Urinary bladder (tissue), 4 donors: ENCODE data around the gene TUBGCP6. TPM values are rescaled to one million over a fixed set of nuclear protein-coding genes. Genes with fewer than 3 reads are reported as not detected.

Experiments
- DNase-seq: peaks from one replicate; pipeline ENCODE4 v3.0.0-alpha.2; 2015; ENCODE audit errors: extremely low spot score
- H3K27ac ChIP-seq: one replicate; pipeline ENCODE4 v1.5.1; 2013; ENCODE audit warnings: low read depth, mild to moderate bottlenecking, moderate library complexity
- H3K36me3 ChIP-seq: one replicate; pipeline ENCODE4 v1.6.1; 2013; ENCODE audit warnings: mild to moderate bottlenecking, moderate library complexity; ENCODE audit not compliant: insufficient read depth
- H3K4me1 ChIP-seq: one replicate; pipeline ENCODE4 v1.6.1; 2013; ENCODE audit warnings: mild to moderate bottlenecking, moderate library complexity; ENCODE audit not compliant: insufficient read depth
- H3K4me3 ChIP-seq: one replicate; pipeline ENCODE4 v1.5.1; 2013; ENCODE audit warnings: low read depth, low read length
- WGBS: extraction: QIAGEN DNeasy Blood & Tissue Kit; methylation state at CpG from one replicate; pipeline ENCODE4 v1.1.7; 2013; 5-methylcytosine and 5-hydroxymethylcytosine counted together
- polyA plus RNA-seq: library from polyadenylated mRNA; stranded (reverse); fragments of 200-250 nt; gene quantifications from one replicate; pipeline ENCODE4 v1.2.3, GENCODE V29; 2013
- total RNA-seq: library from RNA; depleted of rRNA; stranded (reverse); fragments of >200 nt; gene quantifications from one replicate; pipeline ENCODE4 v1.2.3, GENCODE V29; 2014
- donor health status: healthy with polysubstance abuse.
- donor health status: healthy.

Gene TUBGCP6, protein sequence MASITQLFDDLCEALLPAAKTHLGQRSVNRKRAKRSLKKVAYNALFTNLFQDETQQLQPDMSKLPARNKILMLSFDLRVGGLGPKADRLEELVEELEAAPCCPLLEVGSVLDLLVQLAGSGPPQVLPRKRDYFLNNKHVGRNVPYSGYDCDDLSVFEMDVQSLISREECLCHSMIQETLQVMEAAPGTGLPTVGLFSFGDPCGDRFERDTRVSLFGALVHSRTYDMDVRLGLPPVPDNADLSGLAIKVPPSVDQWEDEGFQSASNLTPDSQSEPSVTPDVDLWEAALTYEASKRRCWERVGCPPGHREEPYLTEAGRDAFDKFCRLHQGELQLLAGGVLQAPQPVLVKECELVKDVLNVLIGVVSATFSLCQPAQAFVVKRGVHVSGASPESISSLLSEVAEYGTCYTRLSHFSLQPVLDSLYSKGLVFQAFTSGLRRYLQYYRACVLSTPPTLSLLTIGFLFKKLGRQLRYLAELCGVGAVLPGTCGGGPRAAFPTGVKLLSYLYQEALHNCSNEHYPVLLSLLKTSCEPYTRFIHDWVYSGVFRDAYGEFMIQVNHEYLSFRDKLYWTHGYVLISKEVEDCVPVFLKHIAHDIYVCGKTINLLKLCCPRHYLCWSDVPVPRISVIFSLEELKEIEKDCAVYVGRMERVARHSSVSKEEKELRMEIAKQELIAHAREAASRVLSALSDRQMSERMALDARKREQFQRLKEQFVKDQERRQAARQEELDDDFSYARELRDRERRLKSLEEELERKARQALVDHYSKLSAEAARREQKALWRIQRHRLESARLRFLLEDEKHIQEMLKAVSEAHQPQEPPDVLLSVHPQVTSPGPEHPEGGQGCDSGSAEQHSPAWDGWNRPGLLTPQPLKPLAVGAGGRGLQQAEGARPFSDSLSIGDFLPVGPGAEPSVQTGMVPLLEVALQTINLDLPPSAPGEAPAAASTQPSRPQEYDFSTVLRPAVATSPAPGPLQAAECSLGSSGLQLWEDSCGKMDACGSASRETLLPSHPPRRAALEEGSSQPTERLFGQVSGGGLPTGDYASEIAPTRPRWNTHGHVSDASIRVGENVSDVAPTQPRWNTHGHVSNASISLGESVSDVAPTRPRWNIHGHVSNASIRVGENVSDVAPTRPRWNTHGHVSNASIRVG (N-terminal part only)
- total RNA-seq (23.1 TPM), polyA plus RNA-seq (31.5 TPM)

DNA sequence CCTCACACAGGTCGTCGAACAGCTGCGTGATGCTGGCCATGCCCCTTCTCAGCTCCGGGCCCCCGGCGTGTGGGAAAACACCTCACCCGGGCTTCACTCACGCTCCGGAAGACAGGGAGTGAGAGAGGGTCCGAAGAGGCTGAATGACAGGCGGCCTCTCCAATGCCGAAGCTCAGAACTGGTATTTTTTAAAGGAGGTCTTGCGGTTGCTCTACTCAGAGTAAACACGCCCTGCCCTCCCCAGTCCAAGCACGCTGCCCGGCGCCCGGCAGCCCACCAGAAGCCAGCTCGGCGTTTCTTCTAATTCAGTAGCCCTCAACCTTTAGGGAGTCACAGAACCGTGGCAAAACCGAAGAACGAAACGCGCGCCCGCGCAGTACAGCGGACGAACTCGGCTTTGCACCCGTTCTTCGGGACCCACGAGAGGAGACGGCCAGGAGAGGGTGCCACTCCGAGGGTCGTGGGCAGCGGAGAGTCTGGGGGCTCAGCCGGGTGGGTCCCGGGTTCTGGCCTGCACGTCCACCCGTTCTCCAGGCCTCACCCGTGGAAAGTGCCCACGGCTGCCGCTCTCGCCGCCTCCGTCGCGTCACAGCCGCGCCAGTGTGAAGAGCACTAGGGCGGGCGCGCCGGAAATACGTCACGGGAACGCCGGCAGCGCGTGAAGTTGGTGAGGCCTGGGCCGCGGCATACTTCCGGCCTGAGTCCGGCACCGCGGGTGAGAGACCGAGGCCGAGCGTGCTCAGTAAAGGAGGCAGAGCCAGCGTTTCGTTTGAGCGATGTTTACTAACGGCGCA lies at the start of gene TUBGCP6:
Gene TUBGCP6, minus strand, starts transcription at position 604 of the 794 bp plus-strand sequence. Its CDS starts 564 bp downstream, at position 40.
- DNase-seq: peak; percentile 71
- peaks cover 4% of the 10 kb centered on the region for H3K4me1 ChIP-seq
- WGBS: under 1% methylated on average over 76 of the region's 76 CpGs
- no peaks in the 10 kb centered on the region for H3K36me3 ChIP-seq
- H3K4me3 ChIP-seq: peak within 1 kb of the TSS; percentile 82
- peak within 1 kb of the TSS; percentile 95 for H3K27ac ChIP-seq

DNA sequence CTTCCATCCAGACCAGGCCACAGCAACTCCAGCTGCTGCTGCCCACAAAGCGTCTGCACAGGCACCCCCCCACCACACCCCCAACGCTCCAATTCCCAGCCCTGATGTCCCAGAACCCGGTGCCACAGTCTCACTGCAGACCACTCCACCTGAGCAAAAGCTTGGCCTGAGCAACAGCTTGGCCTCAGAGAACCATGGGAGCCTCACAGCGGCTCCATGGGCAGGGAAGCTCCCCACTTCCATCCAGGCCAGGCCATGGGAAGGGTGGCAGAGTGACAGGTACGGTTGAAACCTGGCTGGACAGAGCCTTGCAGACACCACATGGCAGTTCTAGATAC lies 49.5 kb upstream of the TUBGCP6 start:
- Histone ChIP-seq H3K36me3 (peaks cover 3% of the 10 kb centered on the region), H3K4me3 (no peak overlapping the region), H3K4me1 (no peaks in the 10 kb centered on the region), H3K27ac (peak overlapping the region; percentile 76)
- no peak for DNase-seq
- WGBS: 46% methylated on average over 5 of the region's 5 CpGs

DNA sequence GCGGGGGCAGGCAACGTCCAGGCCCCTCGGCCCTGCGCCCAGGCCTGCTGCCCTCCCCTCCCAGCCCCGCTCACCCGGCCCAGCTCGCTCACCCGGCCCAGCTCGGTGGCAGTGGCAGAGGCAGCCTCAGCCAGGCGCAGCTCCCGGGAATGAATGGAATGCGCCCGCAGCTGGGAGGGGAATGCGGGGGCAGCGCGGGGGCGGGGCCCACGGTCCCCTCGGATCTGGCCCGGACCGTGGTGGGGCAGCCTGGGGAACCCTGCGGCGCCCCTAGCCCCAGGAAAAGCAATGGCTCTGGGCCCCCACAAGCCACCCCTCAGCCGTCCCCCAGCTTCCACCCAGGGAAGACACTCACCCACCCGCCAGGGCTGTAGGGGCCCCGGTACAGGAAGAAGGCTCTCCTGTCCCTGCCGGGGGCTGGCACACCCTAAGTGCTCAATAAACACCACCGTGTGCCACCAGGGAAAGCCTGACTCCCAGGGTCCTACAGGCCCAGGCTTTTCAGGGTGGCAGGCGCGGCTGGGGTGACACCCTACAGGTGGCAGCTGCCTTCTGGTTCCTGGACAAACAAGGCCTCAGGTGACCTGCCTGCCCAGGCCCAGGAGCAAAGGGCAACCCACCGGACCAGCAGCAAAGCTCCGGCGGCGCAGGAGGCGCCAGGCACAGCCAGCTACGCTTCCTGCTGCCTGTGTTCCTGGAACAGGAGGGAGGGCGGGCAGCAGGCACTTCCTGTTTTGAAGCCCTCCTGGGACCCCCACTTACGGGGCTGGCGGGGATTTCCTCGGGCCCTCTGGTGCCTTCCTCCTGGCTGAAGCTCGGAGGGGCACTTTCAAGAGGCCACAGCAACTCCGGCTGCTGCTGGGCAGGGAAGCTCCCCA lies 48.9 kb upstream of the TUBGCP6 start:
- DNase-seq: no peak
- no peaks in the 10 kb centered on the region for H3K4me1 ChIP-seq
- peak overlapping the region; percentile 5 for H3K4me3 ChIP-seq
- WGBS: 17% methylated on average over 42 of the region's 42 CpGs
- peaks cover 3% of the 10 kb centered on the region for H3K36me3 ChIP-seq
- H3K27ac ChIP-seq: peak overlapping the region; percentile 76

DNA sequence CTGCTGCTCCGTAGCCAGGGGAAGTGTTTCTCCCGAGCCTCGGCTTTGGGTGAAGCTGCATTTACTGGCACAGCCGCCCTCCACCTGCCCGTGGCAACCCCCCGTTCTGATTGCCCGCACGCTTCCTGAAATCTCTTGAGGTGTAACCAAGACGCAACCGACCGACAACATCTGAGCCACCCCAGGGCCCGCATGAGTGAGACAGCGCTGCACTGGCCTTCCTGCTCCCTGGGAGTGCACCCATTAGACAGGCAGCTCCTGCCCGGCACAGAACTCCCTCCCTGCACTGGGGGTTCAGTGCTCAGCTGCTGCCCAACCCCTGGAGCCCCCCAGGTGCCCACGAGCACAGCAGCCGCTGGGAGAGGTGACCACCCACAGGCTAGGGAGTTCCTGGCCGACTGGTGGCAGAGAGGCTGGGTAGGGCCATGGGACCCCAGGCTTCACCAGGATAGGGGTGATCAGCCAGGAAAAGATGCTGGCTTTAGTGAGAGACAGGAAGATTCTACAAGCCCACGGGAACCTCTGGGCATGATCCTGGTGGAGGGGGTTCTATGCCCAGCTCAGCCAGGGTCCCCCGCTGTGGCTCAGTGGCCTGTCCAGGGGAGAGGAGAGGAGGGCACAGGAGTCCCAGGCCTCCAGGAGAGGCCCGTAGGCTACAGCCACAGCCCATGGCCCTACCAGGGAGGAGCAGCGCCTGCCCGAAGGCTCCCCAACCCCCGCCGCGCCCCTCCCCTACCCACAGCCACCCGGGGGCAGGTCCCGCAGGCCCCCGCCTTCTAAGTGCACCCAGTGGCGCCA lies 48.0 kb upstream of the TUBGCP6 start:
- Histone ChIP-seq H3K27ac (peak overlapping the region; percentile 29), H3K4me3 (peak overlapping the region; percentile 5), H3K36me3 (peaks cover 3% of the 10 kb centered on the region), H3K4me1 (no peaks in the 10 kb centered on the region)
- DNase-seq: no peak
- 45% methylated on average over 29 of the region's 29 CpGs for WGBS

DNA sequence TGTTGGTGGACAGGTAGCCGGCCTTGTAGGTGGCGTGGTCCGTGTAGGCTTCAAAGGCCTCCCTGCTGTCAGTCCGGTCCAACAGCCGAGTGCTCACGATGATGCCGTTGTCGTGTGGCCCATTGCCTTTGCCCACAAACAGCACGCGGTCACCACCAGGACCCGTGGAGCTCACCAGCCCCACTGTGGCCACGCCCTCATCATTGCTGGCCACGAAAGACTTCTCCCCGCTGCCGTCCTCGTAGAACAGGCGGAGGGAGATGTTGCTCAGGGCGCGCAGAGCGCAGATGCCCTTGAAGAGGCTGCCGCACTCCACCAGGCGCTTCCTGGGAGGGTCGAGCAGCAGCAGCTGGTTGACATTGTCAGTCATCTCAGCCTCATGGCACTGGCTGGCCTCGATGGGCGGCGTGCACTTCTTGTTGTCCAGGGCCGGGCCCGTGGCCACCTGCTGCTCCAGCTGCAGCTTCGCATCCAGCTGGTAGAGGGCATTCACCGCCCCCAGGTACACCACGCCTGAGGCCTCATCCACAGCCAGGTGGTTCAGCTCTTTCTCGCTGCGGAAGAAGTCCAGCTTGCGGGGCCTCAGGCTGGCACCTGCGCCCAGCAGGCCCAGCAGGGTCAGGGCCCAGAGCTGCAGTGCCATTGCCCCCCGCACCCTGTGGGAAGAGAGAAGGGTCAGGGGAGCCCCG lies 45.3 kb upstream of the TUBGCP6 start:
- no peak for DNase-seq
- WGBS: 89% methylated on average over 37 of the region's 37 CpGs
- Histone ChIP-seq H3K4me3 (no peak overlapping the region), H3K36me3 (peaks cover 6% of the 10 kb centered on the region), H3K4me1 (no peaks in the 10 kb centered on the region), H3K27ac (no peak overlapping the region)

DNA sequence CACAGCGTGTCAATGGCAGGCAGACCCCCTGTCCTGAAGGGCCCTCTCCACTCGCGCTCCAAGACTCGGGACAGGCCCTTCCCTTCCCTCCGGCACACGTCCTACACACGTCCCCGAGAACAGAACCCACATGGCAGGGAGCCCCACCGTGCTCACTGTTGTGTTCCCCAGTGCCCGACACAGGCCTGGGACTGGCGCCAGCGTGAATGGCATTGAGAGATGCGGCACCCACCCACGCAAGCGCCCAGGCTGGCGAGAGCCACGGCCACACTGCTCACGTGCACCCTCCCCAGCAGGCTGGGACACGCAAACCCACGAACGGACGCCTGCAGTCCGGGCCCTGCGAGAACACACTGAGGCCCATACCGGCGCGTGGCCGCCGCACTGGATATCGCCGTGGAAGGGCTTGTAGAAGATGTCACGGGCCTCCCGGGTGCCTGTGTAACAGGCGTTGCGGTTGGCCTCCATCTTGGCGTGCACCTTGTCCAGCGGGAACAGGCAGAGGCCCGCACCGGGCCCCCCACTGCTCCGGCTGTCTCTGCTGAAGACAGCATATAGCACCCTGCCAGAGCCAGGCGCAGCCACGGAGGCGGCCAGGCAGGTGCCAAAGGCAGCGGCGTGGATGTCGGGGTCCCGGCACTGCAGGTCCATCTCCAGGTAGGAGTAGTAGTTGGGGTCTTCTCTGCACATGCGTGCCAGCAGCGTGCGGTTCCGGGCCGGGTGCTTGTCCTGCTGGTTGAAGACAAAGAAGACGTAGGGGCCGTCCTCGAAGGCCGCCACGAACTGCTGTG lies 44.5 kb upstream of the TUBGCP6 start:
- no peak for DNase-seq
- WGBS: 95% methylated on average over 57 of the region's 57 CpGs
- Histone ChIP-seq H3K4me1 (no peaks in the 10 kb centered on the region), H3K4me3 (no peak overlapping the region), H3K27ac (no peak overlapping the region), H3K36me3 (peaks cover 6% of the 10 kb centered on the region)

DNA sequence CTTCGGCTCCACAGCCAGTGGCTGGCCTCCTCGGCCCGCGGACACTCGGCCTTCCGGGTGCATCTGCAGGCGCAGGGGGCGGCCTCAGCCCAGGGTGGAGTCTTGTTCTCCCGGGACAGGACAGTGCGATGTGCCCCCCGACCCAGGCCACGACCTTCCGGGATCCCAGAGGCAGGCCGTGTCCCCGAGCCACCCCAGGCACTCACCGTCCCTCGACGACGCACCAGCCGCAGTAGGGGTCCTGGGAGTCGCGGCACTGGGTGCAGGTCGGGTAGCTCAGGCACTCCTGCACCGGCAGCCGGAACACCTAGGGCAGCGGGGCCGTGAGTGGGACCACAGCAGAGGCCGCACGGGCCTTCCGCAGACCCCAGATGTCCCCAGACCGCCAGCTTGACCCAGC lies 42.9 kb upstream of the TUBGCP6 start:
- peaks cover 11% of the 10 kb centered on the region for H3K36me3 ChIP-seq
- DNase-seq: no peak

DNA sequence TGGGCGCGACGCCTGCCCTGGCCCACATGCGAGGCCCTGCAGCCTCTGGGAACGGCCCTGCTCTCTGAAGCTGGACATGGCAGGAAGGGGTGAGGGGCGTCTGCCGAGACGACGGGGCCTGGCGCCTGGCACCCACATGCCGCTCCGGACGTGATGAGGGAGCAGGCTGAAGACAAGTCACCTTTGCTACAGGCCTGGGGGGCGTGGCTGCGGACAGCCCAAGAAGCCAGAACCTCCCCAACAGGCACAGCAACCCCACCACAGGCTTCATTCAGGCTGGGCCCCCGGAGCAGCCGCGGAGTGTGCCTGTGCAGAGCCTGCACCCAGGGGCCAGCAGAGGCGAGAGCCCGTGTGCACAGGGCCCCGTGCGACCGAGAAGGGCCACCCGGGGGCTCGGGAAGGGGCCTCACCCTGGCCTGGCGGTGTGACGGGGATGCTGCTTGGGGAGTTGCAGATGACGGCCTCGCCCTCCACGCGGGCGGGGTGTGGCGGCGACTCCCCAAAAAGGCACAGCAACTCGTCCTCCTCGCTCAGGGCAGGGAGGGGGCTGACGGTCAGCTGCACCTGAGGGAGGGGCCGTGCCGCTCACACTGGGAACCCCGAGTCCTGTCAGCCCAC lies 42.0 kb upstream of the TUBGCP6 start:
- Histone ChIP-seq H3K27ac (no peak overlapping the region), H3K4me1 (no peaks in the 10 kb centered on the region), H3K36me3 (peaks cover 11% of the 10 kb centered on the region), H3K4me3 (no peak overlapping the region)
- WGBS: 84% methylated on average over 40 of the region's 40 CpGs
- DNase-seq: no peak

More for the DNA sequence above, 42.9 kb upstream of the TUBGCP6 start:
- H3K4me3 ChIP-seq: no peak overlapping the region
- H3K4me1 ChIP-seq: no peaks in the 10 kb centered on the region
- 94% methylated on average over 31 of the region's 31 CpGs for WGBS
- no peak overlapping the region for H3K27ac ChIP-seq

DNA sequence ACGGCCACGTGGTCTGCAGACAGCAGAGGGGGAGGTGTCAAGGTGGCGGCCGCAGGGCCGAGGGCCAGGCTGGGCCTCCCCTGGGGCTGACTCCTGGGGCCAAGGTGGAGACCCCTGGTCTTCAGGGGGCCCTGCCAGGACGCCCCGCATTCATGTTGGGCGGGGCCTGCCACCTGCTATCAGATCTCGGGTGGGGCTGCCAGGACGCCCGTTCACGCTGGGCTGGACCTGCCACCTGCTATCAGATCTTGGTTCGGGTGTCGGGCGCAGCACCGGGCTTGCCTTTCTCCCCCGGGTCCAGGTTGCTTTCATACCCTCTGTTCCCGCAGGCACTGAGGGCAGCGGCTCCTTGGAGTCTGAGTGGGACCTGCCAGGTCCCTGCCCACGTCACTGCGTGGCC lies 41.5 kb upstream of the TUBGCP6 start:
- Histone ChIP-seq H3K4me3 (no peak overlapping the region), H3K27ac (no peak overlapping the region), H3K36me3 (peaks cover 11% of the 10 kb centered on the region), H3K4me1 (no peaks in the 10 kb centered on the region)
- 86% methylated on average over 21 of the region's 21 CpGs for WGBS
- no peak for DNase-seq

DNA sequence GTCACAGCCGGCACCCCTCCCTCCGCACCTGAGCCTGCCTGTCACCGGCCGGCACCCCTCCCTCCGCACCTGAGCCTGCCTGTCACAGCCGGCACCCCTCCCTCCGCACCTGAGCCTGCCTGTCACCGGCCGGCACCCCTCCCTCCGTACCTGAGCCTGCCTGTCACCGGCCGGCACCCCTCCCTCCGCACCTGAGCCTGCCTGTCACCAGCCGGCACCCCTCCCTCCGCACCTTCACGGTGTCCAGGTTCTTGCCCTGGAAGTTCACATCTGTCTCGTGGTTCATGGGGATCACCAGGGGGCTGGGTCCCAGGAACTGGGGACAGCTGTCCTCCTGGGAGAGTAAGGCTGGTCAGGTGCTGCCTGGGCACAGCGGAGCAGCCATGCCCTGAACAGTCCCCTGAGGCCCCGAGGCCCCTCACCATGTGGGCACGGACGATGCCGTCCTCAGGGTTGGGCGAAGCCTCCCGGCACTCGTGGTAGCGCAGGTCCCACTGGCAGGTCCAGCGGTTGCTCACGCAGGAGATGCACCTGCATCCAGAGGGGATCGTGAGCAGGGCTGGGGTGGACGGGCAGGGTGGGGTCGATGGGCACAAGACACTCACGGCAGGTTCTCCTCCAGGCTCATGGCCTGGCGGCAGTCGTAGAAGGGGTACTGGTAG lies 40.9 kb upstream of the TUBGCP6 start:
- 92% methylated on average over 29 of the region's 34 CpGs for WGBS
- no peak for DNase-seq
- Histone ChIP-seq H3K4me1 (no peaks in the 10 kb centered on the region), H3K27ac (no peak overlapping the region), H3K4me3 (no peak overlapping the region), H3K36me3 (peaks cover 15% of the 10 kb centered on the region)
